IPS DF 19.7 (cell line): ENCODE results near the gene C12orf42.

Experiments
- DNase-seq: peaks from one replicate; pipeline ENCODE4 v3.0.0-alpha.2; 2013; ENCODE audit warnings: low read depth, low spot score

C12orf42 gene

GRCh38 chr12:103268831-103269514, 226.8 kb downstream of the C12orf42 start:
- no peak for DNase-seq

- no peak for DNase-seq
Measured at GRCh38 chr12:103257763-103258162, 238.0 kb downstream of the C12orf42 start.
